D721Med (cell line): Measurements from ENCODE around the gene MCF2L.

Experiments used
- DNase-seq: peaks from one replicate; pipeline ENCODE4 v3.0.0; 2011; ENCODE audit warnings: low spot score; ENCODE audit not compliant: insufficient read length
- FAIRE-seq: peaks from 2 replicates; lab custom pipeline; 2011; peaks lifted over from hg19 to GRCh38; lab: Jason Lieb, UNC
- CTCF ChIP-seq: IDR thresholded peaks from 2 replicates; pipeline ENCODE4 v1.5.1; 2012; ENCODE audit warnings: mild to moderate bottlenecking, control low read depth; ENCODE audit not compliant: insufficient read depth; ENCODE audit errors: missing control alignments

The MCF2L gene

GRCh38 chr13:112966776-112967175 is 2.2 kb upstream of the MCF2L start:
- no peak for DNase-seq
- TF ChIP-seq CTCF: no peak
- FAIRE-seq: no peak

GRCh38 chr13:112967686-112968379 is 1.2 kb upstream of the MCF2L start:
- no peak for DNase-seq
- no peak for FAIRE-seq
- TF ChIP-seq CTCF: no peak

- DNase-seq (no peak), FAIRE-seq (no peak)
- TF ChIP-seq CTCF: no peak
These were observed 569 bp upstream of the MCF2L start for GRCh38 chr13:112968380-112968909.

- FAIRE-seq (no peak), DNase-seq (no peak)
- no peak for TF ChIP-seq CTCF
These were observed 801 bp downstream of the MCF2L start for GRCh38 chr13:112969692-112970338.

- DNase-seq: no peak
- no peak for TF ChIP-seq CTCF
- FAIRE-seq: no peak
These were observed 1.7 kb downstream of the MCF2L start for GRCh38 chr13:112970552-112971287.

- TF ChIP-seq CTCF: no peak
- no peak for FAIRE-seq
- DNase-seq: no peak
These were observed 2.3 kb downstream of the MCF2L start for GRCh38 chr13:112971288-112971643.
